ENCODE results near the gene GPD1.
A peak's percentile ranks its signal among the peaks of the same experiment; 100 is the strongest.

Gene GPD1

GRCh38 chr12:50102646-50103309 lies 1.0 kb upstream of the GPD1 start:
- no peak for DNase-seq

DNA sequence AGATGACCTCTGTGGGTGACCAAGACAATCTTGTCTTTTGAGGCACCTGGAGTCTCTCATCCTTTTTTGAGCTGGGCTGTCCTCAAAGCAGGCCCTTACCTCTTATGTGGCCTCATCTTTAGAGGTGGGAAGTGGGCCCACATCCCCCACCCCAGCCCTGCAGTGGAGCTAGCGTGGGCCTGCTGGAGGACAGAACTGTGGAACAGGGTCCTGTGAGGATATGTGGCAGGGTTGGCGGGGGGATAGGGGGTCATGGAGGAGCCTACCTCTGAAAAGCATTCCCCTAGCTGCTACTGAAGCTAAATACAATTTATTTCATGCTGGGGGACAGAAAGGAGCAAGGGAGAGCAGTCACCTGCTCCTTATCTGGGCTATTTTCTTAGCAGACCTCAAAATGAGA lies 457 bp upstream of the GPD1 start:
- no peak for DNase-seq

GRCh38 chr12:50104417-50105366 lies 884 bp downstream of the GPD1 start:
- no peak for DNase-seq

DNA sequence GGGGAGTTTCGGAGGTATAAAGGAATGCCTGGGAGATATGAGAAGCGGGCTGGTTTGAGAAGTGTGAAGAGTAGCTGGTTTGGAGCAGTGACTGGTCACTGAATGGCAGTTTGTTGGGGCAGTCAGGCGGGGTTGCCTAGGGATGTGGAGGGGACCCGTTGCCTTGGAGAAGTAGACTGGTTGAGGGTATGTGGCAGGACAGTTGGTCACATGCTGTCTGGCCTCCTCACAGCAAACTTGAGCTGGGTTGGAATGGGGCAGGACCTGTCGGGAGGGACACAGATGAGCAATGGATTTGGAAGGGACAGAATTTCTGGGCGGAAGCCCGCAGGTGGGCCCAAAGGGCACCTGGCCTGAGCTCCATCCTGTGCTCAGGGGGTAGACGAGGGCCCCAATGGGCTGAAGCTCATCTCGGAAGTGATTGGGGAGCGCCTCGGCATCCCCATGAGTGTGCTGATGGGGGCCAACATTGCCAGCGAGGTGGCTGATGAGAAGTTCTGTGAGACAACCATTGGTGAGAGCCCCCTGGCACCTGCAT lies 2.2 kb downstream of the GPD1 start:
- DNase-seq = no peak

DNA sequence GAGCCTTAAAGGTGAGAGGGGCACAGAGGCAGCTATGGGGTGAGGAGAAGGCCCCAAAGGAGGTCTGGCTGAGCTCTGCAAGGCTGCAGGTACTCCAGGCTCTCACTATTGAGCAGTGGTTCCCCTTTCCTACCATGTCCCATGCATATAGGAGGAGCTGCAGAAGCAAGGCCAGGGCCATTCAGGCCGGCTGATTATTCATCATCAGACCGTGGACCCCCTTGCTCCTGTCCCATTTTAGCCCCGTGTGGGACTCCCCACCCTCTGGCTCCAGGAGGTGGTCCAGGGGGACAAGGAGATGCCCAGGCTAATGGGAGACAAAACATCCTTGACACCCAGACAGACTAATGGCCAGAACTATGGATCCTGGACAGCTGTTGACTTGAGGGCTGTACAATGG lies 3.1 kb downstream of the GPD1 start:
- DNase-seq = no peak

DNA sequence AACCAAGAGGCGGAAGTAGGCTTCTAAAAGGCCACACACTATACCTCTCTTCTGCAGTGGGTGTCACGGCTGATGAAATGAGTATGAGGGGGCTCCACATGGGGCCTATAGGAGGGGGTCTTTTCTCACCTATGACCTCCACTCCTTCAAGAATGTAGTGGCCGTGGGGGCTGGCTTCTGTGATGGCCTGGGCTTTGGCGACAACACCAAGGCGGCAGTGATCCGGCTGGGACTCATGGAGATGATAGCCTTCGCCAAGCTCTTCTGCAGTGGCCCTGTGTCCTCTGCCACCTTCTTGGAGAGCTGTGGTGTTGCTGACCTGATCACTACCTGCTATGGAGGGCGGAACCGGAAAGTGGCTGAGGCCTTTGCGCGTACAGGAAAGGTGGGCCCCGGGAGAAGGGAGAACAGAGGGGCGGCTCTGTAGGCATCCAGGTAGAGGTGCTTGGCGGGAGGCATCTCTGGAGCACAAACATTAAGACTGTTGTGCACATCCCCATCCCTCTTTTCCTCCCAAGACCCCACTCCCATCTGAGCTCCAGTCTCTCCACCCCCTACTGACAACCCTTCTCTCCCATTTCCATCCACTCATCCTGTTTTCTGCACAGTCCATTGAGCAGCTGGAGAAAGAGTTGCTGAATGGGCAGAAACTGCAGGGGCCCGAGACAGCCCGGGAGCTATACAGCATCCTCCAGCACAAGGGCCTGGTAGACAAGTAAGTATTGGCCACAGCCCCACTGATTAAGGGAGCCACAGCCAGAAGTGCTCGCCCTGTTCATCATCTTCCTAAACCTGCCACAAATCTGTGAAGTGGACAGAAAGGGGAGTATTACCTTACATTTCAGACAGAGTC lies 3.8 kb downstream of the GPD1 start:
- no peak for DNase-seq

GRCh38 chr12:50109319-50109718 lies 5.5 kb downstream of the GPD1 start:
- no peak for DNase-seq

DNA sequence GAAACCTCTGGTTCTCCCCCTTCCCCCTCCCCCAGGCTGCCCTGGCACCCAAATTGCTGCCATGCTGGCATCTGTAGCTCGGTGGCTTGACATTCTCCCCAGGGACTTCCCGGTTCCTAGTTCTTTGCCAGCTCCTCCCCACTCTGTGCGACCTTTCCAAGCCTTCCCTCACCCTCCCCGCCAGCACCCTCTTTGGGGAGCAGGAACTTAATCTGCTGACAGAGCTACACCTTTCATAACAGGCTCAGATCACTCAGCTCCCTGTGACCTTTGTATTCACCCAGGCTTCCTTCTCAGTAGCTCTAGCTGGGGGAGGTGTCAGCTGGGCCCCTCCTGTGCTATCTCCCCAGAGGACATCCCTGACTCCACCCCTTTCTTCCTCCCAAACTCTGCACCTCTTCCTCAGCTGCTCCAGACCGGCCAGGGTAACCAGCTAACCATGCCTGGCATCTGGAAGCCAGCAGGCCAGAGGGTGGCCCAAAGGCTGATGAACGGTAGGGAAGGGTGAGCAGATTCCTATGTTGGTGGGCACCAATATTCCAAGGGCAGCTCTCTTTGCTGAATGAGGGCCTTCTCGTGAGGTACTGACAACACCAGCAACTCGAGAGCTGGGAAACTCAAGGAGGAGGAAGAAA lies 6.4 kb downstream of the GPD1 start:
- no peak for DNase-seq

GRCh38 chr12:50110762-50111351 lies 7.0 kb downstream of the GPD1 start:
- DNase-seq = no peak

GRCh38 chr12:50111395-50111692 lies 7.5 kb downstream of the GPD1 start:
- no peak for DNase-seq

GRCh38 chr12:50111693-50112455 lies 8.1 kb downstream of the GPD1 start, which contains the start of gene COX14:
TSS of gene COX14 (plus strand) at chr12:50112236. CDS start at chr12:50120044, 7,808 bp downstream.
- peak; percentile 97 for DNase-seq

DNA sequence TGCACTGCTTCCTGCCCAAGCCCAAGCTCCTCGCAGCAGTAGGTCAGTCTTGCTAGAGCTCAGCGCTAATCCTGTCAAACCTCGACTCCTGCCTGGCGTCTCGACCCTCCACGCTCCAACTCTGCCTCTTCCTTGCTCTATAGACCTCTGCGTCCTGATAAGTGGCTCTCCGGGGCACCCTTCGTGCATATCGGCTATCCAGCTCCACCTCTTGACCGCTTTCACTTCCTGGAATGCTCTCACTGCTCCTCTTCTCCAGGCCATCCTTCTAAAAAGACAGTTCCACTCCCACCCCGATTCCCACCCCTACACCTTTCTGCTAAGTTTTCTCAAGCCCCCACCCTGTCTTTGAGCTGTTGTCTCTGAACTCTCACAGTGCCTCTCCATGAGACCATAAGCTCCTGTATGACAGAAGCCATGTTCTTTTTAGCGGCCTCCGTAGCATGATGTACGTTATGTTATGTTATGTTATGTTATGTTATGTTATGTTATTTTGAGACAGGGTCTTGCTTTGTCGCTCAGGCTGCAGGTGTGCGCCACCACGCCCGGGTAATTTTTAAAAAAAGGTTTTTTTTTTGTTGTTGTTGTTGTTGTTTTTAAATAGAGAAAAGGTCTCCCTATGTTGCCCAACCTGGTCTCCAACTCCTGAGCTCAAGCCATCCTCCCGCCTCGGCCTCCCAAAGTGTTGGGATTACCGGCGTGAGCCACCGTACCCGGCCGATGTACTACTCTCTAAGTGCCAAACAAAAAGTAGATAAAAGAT lies 8.8 kb downstream of the GPD1 start:
- DNase-seq = no peak

DNA sequence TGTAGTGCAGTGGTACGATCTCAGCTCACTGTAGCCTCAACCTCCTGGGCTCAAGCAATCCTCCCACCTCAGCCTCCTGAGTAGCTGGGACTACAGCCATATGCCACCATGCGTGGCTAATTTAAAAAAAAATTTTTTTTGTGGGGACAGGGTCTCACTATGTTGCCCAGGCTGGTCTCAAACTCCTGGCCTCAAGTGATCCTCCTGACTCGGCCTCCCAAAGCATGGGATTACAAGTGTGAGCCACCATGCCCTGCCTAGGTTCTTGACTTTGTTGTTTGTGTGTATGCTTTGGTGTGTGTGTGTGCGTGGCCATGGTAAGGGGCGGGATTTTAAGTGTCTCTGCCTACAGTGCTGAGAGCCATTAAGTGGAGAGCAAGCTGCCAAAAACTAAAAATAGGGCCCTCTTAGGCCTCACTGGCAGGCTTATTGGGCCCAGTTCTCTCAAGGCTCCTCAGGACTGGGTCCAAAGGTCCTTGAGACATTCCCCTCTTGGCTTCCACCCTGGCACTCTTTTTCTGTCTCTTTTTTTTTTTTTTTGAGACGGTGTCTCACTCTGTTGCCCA lies 13.3 kb downstream of the GPD1 start:
- no peak for DNase-seq

DNA sequence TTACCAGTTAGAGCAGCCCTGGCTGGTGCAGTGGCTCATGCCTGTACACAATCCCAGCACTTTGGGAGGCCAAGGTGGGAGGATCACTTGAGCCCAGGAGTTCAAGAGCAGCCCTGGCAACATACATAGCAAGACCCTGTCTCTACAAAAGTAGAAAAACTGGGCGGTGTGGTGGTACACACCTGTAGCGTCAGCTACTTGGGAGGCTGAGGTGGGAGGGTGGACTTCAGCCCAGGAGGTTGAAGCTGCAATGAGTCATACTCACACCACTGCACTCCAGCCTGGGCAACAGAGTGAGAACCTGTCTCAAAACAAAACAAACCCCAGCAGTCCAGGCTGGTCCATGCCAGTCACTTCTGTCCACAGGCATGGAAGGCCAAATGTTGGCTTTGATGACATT lies 15.6 kb downstream of the GPD1 start:
- no peak for DNase-seq

GRCh38 chr12:50120521-50120920 lies 16.7 kb downstream of the GPD1 start:
- DNase-seq = no peak

DNA sequence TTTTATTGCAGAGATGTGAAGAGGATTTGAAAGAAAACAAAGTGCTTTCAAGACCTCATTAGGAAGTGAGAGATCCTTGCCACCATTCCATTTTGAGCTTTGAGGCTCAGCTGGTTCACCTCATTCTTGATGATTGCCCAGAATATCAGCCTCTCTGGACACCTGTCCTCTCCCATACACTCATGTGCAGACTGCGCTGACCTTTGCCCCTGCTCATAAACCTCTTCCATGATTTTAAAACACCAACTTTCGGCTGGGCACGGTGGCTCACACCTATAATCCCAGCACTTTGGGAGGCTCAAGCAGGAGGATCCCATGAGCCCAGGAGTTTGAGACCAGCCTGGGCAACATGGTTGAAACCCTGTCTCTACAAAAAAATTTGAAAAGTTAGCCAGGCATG lies 17.1 kb downstream of the GPD1 start:
- DNase-seq = no peak

DNA sequence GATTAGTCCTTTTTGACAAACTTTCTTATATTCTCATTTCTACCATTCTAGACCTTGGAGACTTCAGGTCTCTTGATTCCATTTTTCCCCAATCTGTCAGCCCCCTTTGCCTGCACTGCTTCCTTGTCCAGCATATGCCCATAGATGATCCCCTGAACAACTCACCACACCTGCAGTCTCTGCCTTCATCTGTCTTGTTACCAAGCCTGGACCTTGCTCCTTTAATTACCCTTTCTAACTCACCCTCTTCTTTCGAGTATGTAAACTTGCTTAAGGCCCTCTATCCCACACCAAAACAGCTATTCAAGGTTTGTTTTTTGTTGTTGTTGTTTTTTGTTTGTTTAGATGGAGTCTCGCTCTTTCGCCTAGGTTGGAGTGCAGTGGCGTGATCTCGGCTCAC lies 17.8 kb downstream of the GPD1 start:
- no peak for DNase-seq

DNA sequence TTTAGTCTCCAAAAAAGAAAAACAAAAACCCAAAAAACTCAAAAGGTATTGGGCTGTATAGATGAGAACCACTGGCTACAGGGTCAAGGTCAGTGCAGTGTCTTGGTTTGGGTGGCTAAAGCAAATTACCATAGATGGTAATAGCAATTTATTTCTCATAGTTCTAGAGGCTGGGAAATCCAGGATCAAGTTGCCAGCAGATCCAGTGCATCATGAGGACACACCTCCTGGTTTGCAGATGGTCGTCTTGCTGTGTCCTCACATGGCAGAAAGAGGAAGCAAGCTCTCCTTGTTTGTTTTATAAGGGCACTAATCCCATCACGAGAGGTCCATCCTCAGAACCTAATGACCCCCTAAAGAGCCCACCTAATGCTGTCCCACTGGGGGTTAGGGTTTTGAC lies 19.4 kb downstream of the GPD1 start:
- no peak for DNase-seq

DNA sequence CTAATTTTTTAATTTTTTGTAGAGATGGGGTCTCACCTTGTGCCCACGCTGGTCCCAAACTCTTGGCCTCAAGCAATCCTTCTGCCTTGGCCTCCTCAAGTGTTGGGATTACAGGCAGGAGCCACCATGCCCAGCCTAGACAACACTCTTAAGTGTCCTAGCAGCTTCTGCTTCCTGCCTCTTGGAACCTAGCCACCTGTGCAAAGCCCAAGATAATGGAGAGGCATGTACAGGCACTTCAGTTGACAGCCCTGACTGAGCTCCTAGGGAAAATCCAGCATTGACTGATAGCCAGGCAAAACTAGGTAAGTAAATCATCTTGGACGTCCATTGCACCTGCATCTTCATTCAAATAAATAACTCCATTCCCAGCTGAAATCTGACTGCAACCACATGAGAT lies 23.7 kb downstream of the GPD1 start:
- DNase-seq = no peak

DNA sequence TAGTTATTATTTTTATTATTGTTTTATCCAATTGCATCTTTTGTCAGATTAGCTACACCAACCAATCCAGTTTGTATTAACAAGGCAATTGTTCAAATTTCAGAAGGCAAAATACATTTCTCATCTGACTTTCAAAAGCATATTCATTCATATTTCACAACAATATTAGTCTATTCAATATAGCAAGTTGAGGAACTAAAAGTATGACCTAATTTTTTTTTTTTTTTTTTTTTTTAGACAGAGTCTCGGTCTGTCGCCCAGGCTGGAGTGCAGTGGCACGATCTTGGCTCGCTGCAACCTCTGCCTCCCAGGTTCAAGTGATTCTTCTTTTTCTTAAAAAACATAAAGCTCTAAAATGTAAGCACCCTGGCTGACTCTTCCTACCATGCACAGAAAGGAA lies 25.5 kb downstream of the GPD1 start:
- no peak for DNase-seq

Measured in NCI-H524 treated with DMSO at 0.1 percent for 48 hours (cell line).